ENCODE results near the gene KLHL8.
"Not testable (repeated sequence)": the region's sequence is repeated elsewhere in the genome, so short reads cannot be mapped to it uniquely, and the experiment has no call there.

KLHL8 gene

GRCh38 chr4:87225936-87226335, 5.5 kb upstream of the KLHL8 start:
- no peak overlapping the region for H3K27ac Mint-ChIP-seq
- H3K4me1 Mint-ChIP-seq = peaks cover 7% of the 10 kb centered on the region
- H3K36me3 Mint-ChIP-seq (ENCODE audit: low read depth) = no peaks in the 10 kb centered on the region
- TF ChIP-seq CTCF (IDR thresholded peaks at IDR 0.05) = no peak
- peaks cover 13% of the 10 kb centered on the region for H3K27me3 Mint-ChIP-seq (ENCODE audit: low read depth, poor library complexity)
- H3K4me3 Mint-ChIP-seq = no peak overlapping the region
- peaks cover 4% of the 10 kb centered on the region for H3K9me3 Mint-ChIP-seq
- no peak for DNase-seq

GRCh38 chr4:87224141-87224923, 3.9 kb upstream of the KLHL8 start:
- Mint-ChIP-seq H3K36me3 (ENCODE audit: low read depth) (no peaks in the 10 kb centered on the region), H3K4me1 (peaks cover 9% of the 10 kb centered on the region), H3K27ac (no peak overlapping the region), H3K4me3 (no peak overlapping the region), H3K27me3 (ENCODE audit: low read depth, poor library complexity) (peaks cover 5% of the 10 kb centered on the region), H3K9me3 (no peaks in the 10 kb centered on the region)
- no peak for DNase-seq
- TF ChIP-seq CTCF (IDR thresholded peaks at IDR 0.05) = no peak

- no peak for TF ChIP-seq CTCF (IDR thresholded peaks at IDR 0.05)
- DNase-seq = no peak
- Mint-ChIP-seq H3K4me3 (peak overlapping the region; percentile 92), H3K4me1 (peaks cover 13% of the 10 kb centered on the region), H3K9me3 (no peaks in the 10 kb centered on the region), H3K36me3 (ENCODE audit: low read depth) (no peaks in the 10 kb centered on the region), H3K27me3 (ENCODE audit: low read depth, poor library complexity) (no peaks in the 10 kb centered on the region), H3K27ac (peak overlapping the region; percentile 98)
These were observed 755 bp downstream of the KLHL8 start for GRCh38 chr4:87219632-87220093.

GRCh38 chr4:87217235-87217763, 3.1 kb downstream of the KLHL8 start:
- not testable (repeated sequence) for H3K4me3 Mint-ChIP-seq; H3K27ac Mint-ChIP-seq; H3K27me3 Mint-ChIP-seq (ENCODE audit: low read depth, poor library complexity); H3K9me3 Mint-ChIP-seq; H3K36me3 Mint-ChIP-seq (ENCODE audit: low read depth); DNase-seq; H3K4me1 Mint-ChIP-seq

- no peaks in the 10 kb centered on the region for H3K9me3 Mint-ChIP-seq
These were observed 3.9 kb downstream of the KLHL8 start for GRCh38 chr4:87216469-87216868.

More at GRCh38 chr4:87216469-87216868, 3.9 kb downstream of the KLHL8 start:
- no peak for TF ChIP-seq CTCF (IDR thresholded peaks at IDR 0.05)
- Mint-ChIP-seq H3K27me3 (ENCODE audit: low read depth, poor library complexity) (no peaks in the 10 kb centered on the region), H3K27ac (no peak overlapping the region), H3K36me3 (ENCODE audit: low read depth) (no peaks in the 10 kb centered on the region), H3K4me1 (peaks cover 11% of the 10 kb centered on the region), H3K4me3 (no peak overlapping the region)
- no peak for DNase-seq

All from nephron progenitor cell (in vitro differentiated cells).